Fibroblast of skin of left biceps (primary cell): ENCODE measurements around the gene PPARG.
"Not testable (repeated sequence)": the region's sequence is repeated elsewhere in the genome, so short reads cannot be mapped to it uniquely, and the experiment has no call there.

Source experiments
- DNase-seq, 2 experiments: peaks; one replicate each; pipeline ENCODE4 v3.0.0-alpha.2; 2013; ENCODE audit warnings: low read depth in 2 of 2

The PPARG gene

DNA sequence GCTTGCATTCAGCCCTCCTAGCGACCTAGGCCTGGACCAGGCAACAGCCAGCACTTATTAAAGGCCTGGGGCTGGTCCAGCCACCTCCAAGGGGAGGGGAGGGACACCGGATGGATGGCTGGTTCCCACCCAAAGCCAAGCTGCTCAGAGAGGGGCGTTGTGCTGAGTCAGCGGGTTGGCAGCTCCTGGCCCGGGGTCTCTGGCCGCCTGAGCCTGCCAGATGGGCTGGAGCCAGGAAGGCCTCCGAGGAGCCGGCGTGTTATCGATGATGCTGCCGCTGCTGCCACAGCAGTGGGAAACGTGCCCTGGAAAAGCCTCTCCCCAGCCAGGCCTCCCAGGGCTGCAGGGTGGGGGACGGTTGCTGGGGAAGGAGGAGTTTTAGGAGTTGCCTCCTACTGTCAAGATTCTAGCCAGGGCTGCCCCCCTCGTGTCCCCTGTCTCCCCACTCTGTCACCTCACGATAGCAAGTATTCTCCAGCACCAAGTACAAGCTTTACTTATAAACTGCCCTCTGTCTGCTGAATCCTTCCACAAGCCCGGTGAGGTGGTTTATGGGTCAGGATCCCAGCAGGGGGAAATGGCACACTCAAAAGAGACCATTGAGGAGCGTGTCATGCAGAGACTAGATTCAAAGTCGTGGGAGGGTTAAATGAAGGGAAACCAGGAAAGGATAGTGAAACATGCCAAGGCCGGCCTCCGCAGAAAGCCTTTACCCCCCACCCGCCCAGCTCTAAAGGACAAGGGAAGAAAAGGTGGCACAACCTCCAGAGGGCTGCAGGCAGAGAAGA, 152.3 kb downstream of the PPARG start:
- DNase-seq: peak; percentile 47 to 48

DNA sequence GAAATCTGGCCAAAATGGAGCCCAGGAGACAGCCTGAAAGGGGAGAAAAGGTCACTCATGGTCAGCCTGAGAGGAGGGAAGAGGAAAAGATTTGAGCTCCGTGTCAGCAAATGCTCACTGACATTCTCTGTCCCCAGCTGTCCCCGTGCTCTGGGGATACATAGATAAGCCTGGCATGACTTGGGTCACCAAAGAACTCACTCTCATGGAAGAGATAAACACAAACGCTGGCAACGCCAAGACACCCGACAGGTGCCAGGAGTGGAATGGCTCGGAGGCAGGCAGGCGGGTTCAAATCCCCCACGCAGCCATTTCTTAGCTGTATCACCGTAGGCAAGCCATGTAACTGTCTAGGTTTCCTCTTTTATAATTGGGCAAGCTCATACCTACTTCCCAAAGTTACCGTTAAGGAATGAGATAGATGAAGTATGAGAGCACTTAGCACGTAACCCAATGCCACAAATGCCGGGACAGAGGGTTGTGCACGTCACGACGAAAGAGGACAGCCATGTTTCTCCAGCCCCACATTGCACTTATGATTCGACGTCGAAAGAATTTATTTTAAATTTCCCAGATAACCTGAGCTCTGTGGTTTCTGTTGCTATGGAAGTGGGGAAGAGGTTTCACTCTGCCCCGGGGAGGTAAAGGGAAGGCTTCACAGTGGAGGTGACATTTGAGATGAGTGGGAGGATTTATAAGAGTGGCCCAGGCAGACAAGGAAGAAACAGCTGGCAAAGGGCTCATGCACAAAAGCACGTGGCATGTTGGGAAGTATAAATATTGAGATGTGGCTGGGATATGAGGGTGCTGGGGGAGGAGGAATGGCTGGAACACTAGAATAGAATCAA, 154.0 kb downstream of the PPARG start:
- DNase-seq: no peak

GRCh38 chr3:12443781-12444522, 155.1 kb downstream of the PPARG start:
- DNase-seq: no peak

- no peak for DNase-seq
Observed at GRCh38 chr3:12444582-12445471, 156.0 kb downstream of the PPARG start.

DNA sequence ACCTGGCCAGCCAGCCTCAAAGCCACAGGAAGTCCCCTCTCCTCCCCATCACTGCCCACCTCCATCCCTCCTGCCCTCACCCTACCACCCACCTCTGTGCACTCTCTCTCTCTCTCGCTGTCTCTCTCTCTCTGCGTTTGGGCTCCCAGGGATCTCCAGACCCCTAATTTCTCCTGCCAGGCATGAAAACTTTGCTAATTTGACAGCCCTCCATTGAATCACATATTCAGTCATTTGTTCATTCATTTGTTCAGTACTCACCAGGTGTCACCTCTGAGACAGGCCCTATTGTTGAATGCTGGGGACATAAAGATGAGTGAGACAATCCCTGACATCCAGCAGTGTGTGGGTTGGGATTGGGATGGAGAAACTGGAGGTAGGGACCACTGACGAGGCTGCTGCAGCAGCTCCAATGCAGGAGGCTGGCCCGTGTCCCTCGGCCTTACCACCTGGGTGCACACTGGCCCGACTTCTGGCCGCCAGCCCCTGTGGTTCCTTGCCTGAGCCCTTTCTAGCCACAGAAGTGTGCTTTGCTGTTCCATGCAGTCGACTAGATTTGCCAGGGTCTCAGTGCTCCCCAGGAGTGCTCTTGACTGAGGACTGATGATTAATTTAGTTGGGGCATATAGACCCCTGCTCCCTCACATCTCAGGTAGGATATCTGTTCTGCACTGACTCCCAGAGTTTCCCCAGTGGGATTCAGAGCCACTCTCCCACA, 156.8 kb downstream of the PPARG start:
- no peak for DNase-seq

DNA sequence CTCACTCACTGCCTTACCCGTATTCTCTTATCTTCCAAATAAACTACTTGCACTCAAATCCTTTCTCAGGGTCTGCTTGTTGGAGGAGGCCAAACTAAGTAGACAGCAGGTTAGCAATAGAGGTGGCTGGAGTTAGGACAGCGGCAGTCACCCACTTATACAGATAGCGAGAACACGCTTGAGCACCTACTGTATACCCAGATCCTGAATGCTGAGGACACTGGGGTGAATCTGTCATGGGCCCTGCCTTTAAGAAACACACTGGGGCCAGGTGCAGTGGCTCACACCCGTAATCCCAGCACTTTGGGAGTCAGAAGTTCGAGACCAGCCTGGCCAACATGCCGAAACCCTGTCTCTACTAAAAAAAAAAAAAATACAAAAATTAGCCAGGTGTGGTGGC, 157.4 kb downstream of the PPARG start:
- no peak for DNase-seq

DNA sequence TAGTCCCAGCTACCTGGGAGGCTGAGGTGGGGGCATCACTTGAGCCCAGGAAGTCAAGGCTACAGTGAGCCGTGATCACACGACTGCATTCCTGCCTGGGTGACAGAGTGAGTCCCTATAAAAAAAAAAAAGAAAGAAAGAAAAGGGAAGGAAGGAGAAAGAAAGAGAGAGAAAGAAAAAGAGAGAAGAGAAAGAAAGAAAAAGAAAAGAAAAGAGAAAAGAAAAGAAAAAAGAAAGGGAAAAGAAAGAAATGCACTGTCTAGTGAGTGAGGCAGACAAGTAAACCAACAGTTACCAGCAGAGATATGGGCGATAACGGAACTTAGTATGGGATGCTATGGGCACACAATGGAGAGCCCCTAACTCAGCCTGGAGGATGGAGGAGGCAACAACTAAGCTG, 158.2 kb downstream of the PPARG start:
- no peak for DNase-seq

DNA sequence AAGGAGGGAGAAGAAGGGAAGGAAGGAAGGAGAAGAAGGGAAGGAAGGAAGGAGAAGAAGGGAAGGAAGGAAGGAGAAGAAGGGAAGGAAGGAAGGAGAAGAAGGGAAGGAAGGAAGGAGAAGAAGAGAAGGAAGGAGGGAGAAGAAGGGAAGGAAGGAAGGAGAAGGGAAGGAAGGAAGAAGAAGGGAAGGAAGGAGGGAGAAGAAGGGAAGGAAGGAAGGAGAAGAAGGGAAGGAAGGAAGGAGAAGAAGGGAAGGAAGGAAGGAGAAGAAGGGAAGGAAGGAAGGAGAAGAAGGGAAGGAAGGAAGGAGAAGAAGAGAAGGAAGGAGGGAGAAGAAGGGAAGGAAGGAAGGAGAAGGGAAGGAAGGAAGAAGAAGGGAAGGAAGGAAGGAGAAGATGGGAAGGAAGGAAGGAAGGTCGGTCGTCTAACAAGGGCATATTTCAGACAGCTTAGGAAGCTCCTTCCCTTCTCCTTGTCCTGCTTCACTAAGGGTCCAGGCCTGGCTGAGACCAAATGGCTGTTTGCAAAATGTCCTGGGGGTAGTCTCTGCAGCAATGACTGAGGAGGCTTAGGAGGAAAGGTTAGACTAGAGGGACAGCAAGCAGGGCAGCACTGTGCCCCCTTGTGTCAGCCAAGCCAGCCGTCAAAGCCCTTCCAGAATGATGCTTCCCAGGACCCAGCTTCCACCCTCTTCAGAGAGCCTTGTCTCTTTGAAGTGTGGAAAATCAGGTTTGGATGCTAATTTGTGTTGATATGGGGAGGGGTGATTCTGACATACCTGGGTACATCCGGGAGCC, 159.7 kb downstream of the PPARG start:
- not testable (repeated sequence) for DNase-seq

- DNase-seq: no peak
Observed at GRCh38 chr3:12449889-12450682, 161.2 kb downstream of the PPARG start.

DNA sequence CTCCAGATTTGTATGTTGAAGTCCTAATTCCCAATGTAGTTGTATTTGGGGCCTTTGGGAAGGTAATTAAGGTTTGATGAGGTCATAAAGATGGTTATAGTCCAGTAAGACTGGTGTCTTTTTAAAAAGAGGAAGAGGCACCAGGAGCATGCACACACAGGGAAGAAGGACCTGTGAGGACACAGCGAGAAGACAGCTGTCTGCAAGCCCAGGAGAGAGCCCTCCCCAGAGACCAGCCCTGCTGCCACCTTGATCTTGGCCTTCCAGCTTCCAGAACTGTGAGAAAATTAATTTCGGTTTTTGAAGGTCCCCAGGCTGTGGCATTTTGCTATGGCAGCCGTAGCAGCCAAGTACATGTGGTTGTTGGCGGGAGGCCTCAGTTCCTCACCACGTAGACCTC, 162.6 kb downstream of the PPARG start:
- no peak for DNase-seq

GRCh38 chr3:12451960-12452359, 163.1 kb downstream of the PPARG start:
- DNase-seq: no peak

DNA sequence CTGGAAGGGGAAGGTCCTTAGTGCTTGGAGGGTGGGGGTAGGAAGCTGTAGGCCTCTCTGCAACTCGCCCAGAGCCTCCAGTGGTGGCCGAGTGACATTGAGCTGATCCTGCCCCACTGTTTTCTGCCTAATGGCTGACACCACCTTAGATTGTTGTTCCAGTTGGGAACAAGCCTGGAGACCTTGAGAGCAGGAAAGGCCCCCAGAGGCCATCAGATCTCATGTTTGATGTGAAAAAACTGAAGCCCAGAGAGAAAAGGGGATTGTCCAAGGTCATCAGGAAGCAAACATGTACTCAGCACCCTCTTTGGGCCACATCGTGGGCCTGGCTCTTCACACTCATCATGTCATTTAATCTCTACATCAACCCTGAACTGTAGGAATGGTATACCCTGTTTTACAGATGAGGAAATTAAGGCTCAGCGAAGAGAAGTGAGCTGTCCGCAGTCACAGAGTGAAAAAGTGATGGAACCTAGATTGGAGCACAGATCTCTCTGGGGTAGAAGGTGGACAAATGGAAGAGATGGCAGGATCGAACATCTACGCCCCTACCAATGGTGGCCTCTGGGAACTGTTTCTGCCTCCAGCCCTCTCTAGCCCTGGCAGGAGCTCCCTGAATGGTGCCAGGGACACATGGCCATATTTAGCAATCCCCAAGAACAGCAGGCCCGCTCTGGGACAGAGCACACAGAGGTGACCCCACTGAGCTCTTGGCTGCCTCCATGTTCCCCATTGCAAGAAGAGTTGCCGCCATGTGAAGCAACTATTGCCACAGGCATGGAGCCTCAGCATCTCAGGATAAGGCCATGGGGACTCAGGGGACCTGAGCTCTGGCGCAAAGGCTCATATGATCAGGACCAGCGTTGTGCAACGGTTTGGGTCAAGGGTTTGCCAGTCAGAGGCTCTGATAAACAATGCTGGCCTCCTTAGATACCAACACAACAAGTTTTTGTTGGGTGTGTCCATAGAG, 163.8 kb downstream of the PPARG start:
- no peak for DNase-seq

- no peak for DNase-seq
Observed at GRCh38 chr3:12454076-12454815, 165.4 kb downstream of the PPARG start.

DNA sequence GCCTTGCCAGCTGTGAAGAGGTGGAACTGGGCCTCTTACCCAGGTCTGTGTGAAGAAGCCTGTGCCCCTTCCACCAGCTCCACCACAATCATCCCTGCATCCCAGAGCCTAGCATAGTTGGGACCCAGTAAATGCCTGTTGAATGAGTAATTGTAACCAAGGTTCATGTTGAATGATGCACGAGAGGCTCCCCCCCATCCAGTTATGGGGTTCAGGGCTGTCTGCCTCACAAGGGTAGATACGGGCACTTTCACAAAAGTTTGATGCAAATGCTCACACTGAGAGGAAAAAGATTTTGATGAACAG, 165.9 kb downstream of the PPARG start:
- no peak for DNase-seq

- DNase-seq: no peak
Observed at GRCh38 chr3:12455740-12456139, 166.9 kb downstream of the PPARG start.

GRCh38 chr3:12456441-12456840, 167.6 kb downstream of the PPARG start:
- no peak for DNase-seq

GRCh38 chr3:12457380-12457779, 168.5 kb downstream of the PPARG start:
- DNase-seq: not testable (repeated sequence)
